ENCODE measurements around the gene GNB1L. TPM values are rescaled to one million over a fixed set of nuclear protein-coding genes. Genes with fewer than 3 reads are reported as not detected.

The GNB1L gene
- polyA plus RNA-seq, 3 donors: 3.4 to 6.0 (median 4.8) TPM

GRCh38 chr22:19788661-19789225 is 65.9 kb downstream of the GNB1L start:
- Mint-ChIP-seq H3K9me3 (peaks cover 4 to 20% (median 12%) of the 10 kb centered on the region in 7 donors), H3K36me3 (no peaks in the 10 kb centered on the region), H3K4me1 (no peaks in the 10 kb centered on the region), H3K4me3 (no peak overlapping the region), H3K27ac (no peak overlapping the region), H3K27me3 (ENCODE audit: low read depth in 3 of 3) (peaks cover 0 to 3% (median 0%) of the 10 kb centered on the region in 3 donors)
- Histone ChIP-seq H2AFZ (ENCODE audit: insufficient read depth, low read depth, low read length, poor library complexity, severe bottlenecking) (no peak overlapping the region), H3K36me3 (replicated peaks in 1 of 2; ENCODE audit: control insufficient read depth in 1 of 2, insufficient read depth in 2 of 2, low read length in 2 of 2) (no peaks in the 10 kb centered on the region), H3K4me1 (ENCODE audit: control insufficient read depth in 1 of 2, insufficient read depth in 2 of 2, low read length in 2 of 2) (no peaks in the 10 kb centered on the region), H4K20me1 (ENCODE audit: insufficient read depth, low read length) (no peaks in the 10 kb centered on the region), H3K27me3 (ENCODE audit: control insufficient read depth in 2 of 2, insufficient read depth in 2 of 2, low read length in 2 of 2) (no peaks in the 10 kb centered on the region), H3K79me2 (ENCODE audit: insufficient read depth, low read length) (no peaks in the 10 kb centered on the region), H3K4me2 (replicated peaks; ENCODE audit: extremely low read depth, low read length, poor library complexity, severe bottlenecking) (no peak overlapping the region), H3K9me3 (replicated peaks in 1 of 2; ENCODE audit: control insufficient read depth in 1 of 2, insufficient read depth in 1 of 2, low read length in 2 of 2) (peaks cover 0 to 14% of the 10 kb centered on the region in 2 donors), H3K4me3 (replicated peaks in 1 of 3; ENCODE audit: low read depth in 2 of 3, low read length in 3 of 3) (no peak overlapping the region), H3K9ac (ENCODE audit: insufficient read depth, low read length, poor library complexity, severe bottlenecking) (no peak overlapping the region), H3K27ac (ENCODE audit: low read depth in 1 of 2, low read length in 2 of 2) (no peak overlapping the region)
- intact Hi-C loops (cut with micrococcal nuclease): no loop called here
- WGBS (ENCODE audit: insufficient coverage): 98% methylated on average over 34 of the region's 34 CpGs
- DNase-seq: no peak
- TF ChIP-seq CTCF (IDR thresholded peaks at IDR 0.05): no peak

- Histone ChIP-seq H3K36me3 (replicated peaks in 1 of 2; ENCODE audit: control insufficient read depth in 1 of 2, insufficient read depth in 2 of 2, low read length in 2 of 2) (no peaks in the 10 kb centered on the region), H3K79me2 (ENCODE audit: insufficient read depth, low read length) (no peaks in the 10 kb centered on the region), H3K27ac (ENCODE audit: low read depth in 1 of 2, low read length in 2 of 2) (no peak overlapping the region), H3K4me3 (replicated peaks in 1 of 3; ENCODE audit: low read depth in 2 of 3, low read length in 3 of 3) (no peak overlapping the region), H3K4me2 (replicated peaks; ENCODE audit: extremely low read depth, low read length, poor library complexity, severe bottlenecking) (no peak overlapping the region), H4K20me1 (ENCODE audit: insufficient read depth, low read length) (no peaks in the 10 kb centered on the region), H3K27me3 (ENCODE audit: control insufficient read depth in 2 of 2, insufficient read depth in 2 of 2, low read length in 2 of 2) (no peaks in the 10 kb centered on the region), H3K9ac (ENCODE audit: insufficient read depth, low read length, poor library complexity, severe bottlenecking) (no peak overlapping the region), H3K9me3 (replicated peaks in 1 of 2; ENCODE audit: control insufficient read depth in 1 of 2, insufficient read depth in 1 of 2, low read length in 2 of 2) (peaks cover 0 to 13% of the 10 kb centered on the region in 2 donors), H2AFZ (ENCODE audit: insufficient read depth, low read depth, low read length, poor library complexity, severe bottlenecking) (no peak overlapping the region), H3K4me1 (ENCODE audit: control insufficient read depth in 1 of 2, insufficient read depth in 2 of 2, low read length in 2 of 2) (no peaks in the 10 kb centered on the region)
- Mint-ChIP-seq H3K27ac (no peak overlapping the region), H3K9me3 (peaks cover 4 to 20% (median 11%) of the 10 kb centered on the region in 7 donors), H3K4me3 (no peak overlapping the region), H3K27me3 (ENCODE audit: low read depth in 3 of 3) (peaks cover 0 to 7% (median 2%) of the 10 kb centered on the region in 3 donors), H3K36me3 (no peaks in the 10 kb centered on the region), H3K4me1 (no peaks in the 10 kb centered on the region)
- intact Hi-C loops (cut with micrococcal nuclease): no loop called here
- DNase-seq: no peak
- 96% methylated on average over 9 of the region's 9 CpGs for WGBS (ENCODE audit: insufficient coverage)
- TF ChIP-seq CTCF (IDR thresholded peaks at IDR 0.05): no peak
These were observed 66.9 kb downstream of the GNB1L start for GRCh38 chr22:19787849-19788141.
